SK-N-SH (cell line): ENCODE measurements around the gene DDIT4.

Experiments
- EP300 ChIP-seq, 2 experiments: IDR thresholded peaks; 2 replicates each; pipeline versions ENCODE4 v1.4.0 to v1.6.1; 2012; ENCODE audit warnings: borderline replicate concordance in 1 of 2, low read depth in 1 of 2, low read length in 1 of 2
- FOXJ3 ChIP-seq: sonication (generic); formaldehyde crosslinking; IDR thresholded peaks from 2 replicates; pipeline ENCODE4 v1.5.1; 2020; ENCODE audit warnings: mild to moderate bottlenecking, missing genetic modification reagents
- JUND ChIP-seq: IDR thresholded peaks from 2 replicates; pipeline ENCODE4 v1.4.0; 2012
- MXI1 ChIP-seq: IDR thresholded peaks from 2 replicates; pipeline ENCODE4 v1.6.1; 2012; ENCODE audit warnings: mild to moderate bottlenecking, low read depth, low read length, improper control_type of control experiment
- NFIC ChIP-seq: IDR thresholded peaks from 2 replicates; pipeline ENCODE4 v1.4.0; 2012; ENCODE audit warnings: borderline replicate concordance
- POLR2AphosphoS5 ChIP-seq: IDR thresholded peaks from 2 replicates; pipeline ENCODE4 v1.6.1; 2012; ENCODE audit warnings: low read depth, low read length
- RCOR1 ChIP-seq: fragments of 150-350 bp; IDR thresholded peaks from 2 replicates; pipeline ENCODE4 v1.6.1; 2017; ENCODE audit warnings: antibody characterized with exemption, low read length
- RXRA ChIP-seq: IDR thresholded peaks from 2 replicates; pipeline ENCODE4 v1.4.0; 2012; ENCODE audit warnings: low read depth, mild to moderate bottlenecking, borderline replicate concordance
- SMC3 ChIP-seq: IDR thresholded peaks from 2 replicates; pipeline ENCODE4 v1.6.1; 2012; ENCODE audit warnings: low read depth, low read length, improper control_type of control experiment
- TAF1 ChIP-seq: IDR thresholded peaks from 2 replicates; pipeline ENCODE4 v1.6.1; 2012; ENCODE audit warnings: low read depth, mild to moderate bottlenecking, low read length, moderate library complexity, borderline replicate concordance
- TF ChIP-seq, protein P1 (sequence below): fragments of 200-600 bp; sonication (generic); IDR thresholded peaks from 2 replicates; pipeline ENCODE4 v1.6.1; 2017; ENCODE audit warnings: antibody characterized with exemption, mild to moderate bottlenecking, moderate library complexity
- TF ChIP-seq, protein P2 (sequence below): IDR thresholded peaks from 2 replicates; pipeline ENCODE4 v1.4.0; 2012; ENCODE audit warnings: low read depth
- TF ChIP-seq, protein P3 (sequence below): IDR thresholded peaks from 2 replicates; pipeline ENCODE4 v1.4.0; 2012; ENCODE audit warnings: low read depth, borderline replicate concordance

DNA sequence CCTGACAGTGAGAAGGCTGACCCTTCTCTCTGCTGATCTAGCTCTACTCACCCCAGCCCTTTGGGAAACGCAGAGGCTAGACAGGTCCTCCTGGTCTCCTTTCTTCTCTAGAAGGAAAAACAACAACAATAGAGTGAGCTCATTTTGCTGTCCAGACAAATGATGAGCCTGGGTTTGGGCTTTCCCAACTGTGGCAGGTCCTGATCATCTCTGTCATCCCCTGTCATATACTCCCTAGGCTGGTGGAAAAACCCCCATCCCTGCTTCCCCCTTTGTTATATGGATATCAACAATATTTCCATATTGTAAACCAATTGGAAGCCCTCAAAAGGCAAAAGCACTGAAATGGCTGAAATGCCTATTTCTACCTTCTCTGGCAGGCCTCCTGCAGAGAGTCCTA lies 9.2 kb upstream of the DDIT4 start:
- TF ChIP-seq SMC3 (no peak), NFIC (no peak), EP300 (IDR thresholded peaks at IDR 0.05; ENCODE audit: borderline replicate concordance in 1 of 2, low read depth in 1 of 2, low read length in 1 of 2) (no peak), JUND (no peak), FOXJ3 (CRISPR knock-in tag) (no peak), RCOR1 (no peak), POLR2AphosphoS5 (no peak), MXI1 (no peak), TAF1 (no peak), RXRA (no peak)
- TF ChIP-seq, protein P1, sequence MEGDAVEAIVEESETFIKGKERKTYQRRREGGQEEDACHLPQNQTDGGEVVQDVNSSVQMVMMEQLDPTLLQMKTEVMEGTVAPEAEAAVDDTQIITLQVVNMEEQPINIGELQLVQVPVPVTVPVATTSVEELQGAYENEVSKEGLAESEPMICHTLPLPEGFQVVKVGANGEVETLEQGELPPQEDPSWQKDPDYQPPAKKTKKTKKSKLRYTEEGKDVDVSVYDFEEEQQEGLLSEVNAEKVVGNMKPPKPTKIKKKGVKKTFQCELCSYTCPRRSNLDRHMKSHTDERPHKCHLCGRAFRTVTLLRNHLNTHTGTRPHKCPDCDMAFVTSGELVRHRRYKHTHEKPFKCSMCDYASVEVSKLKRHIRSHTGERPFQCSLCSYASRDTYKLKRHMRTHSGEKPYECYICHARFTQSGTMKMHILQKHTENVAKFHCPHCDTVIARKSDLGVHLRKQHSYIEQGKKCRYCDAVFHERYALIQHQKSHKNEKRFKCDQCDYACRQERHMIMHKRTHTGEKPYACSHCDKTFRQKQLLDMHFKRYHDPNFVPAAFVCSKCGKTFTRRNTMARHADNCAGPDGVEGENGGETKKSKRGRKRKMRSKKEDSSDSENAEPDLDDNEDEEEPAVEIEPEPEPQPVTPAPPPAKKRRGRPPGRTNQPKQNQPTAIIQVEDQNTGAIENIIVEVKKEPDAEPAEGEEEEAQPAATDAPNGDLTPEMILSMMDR: no peak
- TF ChIP-seq, protein P2, sequence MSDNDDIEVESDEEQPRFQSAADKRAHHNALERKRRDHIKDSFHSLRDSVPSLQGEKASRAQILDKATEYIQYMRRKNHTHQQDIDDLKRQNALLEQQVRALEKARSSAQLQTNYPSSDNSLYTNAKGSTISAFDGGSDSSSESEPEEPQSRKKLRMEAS: no peak
- TF ChIP-seq, protein P3, sequence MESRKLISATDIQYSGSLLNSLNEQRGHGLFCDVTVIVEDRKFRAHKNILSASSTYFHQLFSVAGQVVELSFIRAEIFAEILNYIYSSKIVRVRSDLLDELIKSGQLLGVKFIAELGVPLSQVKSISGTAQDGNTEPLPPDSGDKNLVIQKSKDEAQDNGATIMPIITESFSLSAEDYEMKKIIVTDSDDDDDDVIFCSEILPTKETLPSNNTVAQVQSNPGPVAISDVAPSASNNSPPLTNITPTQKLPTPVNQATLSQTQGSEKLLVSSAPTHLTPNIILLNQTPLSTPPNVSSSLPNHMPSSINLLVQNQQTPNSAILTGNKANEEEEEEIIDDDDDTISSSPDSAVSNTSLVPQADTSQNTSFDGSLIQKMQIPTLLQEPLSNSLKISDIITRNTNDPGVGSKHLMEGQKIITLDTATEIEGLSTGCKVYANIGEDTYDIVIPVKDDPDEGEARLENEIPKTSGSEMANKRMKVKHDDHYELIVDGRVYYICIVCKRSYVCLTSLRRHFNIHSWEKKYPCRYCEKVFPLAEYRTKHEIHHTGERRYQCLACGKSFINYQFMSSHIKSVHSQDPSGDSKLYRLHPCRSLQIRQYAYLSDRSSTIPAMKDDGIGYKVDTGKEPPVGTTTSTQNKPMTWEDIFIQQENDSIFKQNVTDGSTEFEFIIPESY: no peak
